SW 1271 (cell line): ENCODE data around the gene CRLF1.

Source experiments
- DNase-seq, 2 experiments: peaks; one replicate each; lab custom pipeline; 2025; lab: John Stamatoyannopoulos, UW

Gene CRLF1, protein sequence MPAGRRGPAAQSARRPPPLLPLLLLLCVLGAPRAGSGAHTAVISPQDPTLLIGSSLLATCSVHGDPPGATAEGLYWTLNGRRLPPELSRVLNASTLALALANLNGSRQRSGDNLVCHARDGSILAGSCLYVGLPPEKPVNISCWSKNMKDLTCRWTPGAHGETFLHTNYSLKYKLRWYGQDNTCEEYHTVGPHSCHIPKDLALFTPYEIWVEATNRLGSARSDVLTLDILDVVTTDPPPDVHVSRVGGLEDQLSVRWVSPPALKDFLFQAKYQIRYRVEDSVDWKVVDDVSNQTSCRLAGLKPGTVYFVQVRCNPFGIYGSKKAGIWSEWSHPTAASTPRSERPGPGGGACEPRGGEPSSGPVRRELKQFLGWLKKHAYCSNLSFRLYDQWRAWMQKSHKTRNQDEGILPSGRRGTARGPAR

DNA sequence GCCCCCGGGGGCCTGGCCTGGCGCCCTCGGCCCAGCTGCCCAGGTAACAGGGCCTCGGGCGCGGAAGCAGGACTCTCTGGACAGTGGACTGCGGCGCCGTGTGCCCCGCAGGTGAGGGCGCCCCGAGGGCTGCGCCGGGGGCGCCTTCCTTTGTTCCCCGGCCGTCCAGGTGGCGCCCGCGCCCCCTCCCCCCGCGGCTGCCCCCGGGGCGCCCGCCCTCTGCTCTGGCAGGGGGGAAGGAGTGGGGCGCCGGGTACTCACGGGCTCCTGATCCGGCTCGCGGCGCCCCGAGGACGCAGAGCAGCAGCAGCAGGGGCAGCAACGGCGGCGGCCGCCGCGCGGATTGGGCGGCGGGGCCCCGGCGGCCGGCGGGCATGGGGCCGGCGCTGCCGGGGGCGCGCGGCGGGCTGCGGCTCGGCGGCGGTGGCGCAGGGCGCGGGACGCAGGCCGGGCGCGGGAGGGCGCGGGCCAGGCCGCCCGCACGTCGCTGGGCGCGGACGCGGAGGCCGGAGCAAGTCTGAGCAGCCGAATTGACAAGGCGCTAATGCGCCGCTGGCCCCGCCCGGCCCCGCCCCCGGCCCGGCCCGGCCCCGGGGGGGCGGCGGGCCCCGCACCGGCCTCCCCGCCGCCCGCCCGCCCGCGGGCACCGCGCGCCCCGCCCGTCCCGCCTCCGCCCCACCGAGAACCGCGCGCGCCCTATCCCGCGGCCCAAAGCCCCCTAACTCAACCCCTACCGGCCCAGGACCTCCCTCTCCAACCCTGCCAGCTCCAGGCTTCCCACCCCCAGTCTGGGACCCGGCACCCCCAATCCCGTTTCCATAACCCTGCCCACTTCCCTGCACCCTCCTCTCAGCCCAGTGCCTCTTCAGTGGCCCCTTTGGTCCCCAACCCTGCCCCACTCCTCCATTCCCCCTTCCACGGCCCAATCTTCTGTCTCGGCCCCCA lies at the start of gene CRLF1:
Gene CRLF1, minus strand, starts transcription at position 519 of the 945 bp plus-strand sequence. Its CDS starts 143 bp downstream, at position 376.
- no peak for DNase-seq

DNA sequence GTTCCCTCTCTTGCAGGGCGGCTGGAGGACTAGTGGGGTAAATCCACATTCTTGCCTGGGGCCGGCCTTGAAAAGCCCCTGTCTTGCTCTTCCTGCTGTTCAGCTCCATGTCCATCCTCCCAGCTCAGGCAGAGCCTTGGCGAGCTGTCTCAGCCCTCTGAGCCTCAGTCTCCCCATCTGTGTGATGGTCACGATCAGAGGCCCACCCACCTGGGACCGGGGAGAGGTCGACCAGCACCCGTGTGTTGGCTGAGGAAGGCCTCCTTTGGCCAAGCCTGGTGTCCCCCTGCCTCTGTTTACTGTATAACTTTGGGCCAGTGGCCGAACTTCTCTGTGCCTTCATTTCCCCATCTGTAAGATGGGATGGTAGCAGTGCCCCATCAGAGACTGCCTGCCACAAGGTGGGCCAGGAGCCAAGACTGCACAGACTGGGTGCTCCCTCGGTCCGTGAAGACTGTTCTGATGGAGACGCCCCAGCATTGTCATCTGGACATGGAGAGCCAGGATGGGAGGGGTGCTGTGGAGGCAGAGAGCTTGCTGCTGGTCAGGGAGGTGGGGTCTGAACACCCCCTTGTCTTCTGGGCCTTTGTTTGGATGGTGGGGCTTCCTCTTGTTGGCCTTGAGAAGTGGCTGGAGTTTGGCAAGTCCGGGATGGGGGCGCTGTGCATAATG lies 48.7 kb upstream of the CRLF1 start:
- no peak for DNase-seq

DNA sequence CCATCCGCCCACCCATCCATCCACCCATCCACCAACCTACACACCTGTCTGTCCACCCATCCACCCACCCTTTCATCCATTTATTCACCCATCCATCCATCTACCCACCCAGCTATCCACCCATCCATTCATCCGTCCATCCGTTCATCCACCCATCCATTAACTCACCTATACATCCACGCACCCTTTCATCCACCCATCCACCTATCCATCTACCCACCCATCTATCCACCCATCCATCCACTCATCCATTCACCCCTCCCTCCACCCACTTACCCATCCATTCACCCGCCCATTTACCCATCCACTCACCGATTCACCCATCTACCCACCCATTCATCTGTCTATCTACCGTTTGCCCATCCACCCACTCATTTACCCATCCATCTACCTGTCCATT lies 47.9 kb upstream of the CRLF1 start:
- DNase-seq: no peak

DNA sequence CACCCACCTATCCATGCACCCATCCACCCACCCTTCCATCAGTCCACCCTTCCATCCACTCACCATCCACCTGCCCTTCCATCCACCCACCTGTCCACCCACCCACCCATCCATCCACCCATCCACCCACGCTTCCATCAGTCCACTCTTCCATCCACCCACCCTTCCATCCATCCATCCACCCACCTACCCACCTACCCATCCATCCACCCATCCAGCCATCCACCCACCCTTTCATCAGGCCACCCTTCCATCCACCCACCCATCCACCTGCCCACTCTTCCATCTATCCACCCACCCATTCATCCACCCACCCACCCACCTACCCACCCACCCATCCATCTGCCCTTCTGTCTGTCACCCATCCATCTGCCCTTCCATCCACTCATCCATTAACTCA lies 47.3 kb upstream of the CRLF1 start:
- no peak for DNase-seq

DNA sequence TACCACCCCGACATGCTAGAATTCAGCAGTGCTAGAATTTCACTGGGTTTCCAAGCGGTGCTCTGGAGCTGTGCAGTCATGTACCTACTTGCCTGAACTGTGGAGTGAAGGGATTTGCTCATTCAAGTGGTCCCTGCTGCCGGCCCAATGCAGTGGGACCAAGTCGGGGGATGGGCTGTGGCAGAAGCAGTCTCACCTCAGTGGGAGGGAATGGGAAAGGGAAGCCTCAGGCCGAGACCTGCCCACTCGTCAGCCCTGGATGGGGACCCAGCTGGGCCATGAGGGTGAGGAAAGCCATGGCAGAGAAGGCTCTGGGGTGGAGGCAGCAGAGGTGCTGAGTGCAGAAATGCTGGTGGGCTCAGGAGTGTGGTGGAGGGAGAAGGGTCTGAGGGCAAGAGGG lies 45.1 kb upstream of the CRLF1 start:
- DNase-seq: no peak

DNA sequence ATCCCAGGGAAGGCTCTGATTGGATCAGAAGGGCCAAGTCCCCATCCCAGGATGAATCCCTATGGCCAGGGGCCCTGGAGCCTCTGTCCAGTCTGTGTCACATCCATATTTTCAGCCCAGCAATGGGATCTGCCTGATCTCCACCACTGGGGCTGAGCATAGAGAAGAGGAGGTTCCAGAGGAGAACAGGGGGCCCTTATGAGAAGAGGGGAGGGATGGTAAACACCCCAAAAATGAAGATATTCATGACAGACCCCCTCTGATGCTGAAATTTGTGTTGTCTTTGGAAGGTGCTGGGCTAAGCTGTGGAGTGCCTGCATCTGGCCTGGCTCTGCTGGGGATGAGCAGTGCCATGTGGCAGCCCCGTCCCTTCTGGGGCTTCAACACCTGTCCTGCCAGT lies 44.7 kb upstream of the CRLF1 start:
- DNase-seq: no peak

DNA sequence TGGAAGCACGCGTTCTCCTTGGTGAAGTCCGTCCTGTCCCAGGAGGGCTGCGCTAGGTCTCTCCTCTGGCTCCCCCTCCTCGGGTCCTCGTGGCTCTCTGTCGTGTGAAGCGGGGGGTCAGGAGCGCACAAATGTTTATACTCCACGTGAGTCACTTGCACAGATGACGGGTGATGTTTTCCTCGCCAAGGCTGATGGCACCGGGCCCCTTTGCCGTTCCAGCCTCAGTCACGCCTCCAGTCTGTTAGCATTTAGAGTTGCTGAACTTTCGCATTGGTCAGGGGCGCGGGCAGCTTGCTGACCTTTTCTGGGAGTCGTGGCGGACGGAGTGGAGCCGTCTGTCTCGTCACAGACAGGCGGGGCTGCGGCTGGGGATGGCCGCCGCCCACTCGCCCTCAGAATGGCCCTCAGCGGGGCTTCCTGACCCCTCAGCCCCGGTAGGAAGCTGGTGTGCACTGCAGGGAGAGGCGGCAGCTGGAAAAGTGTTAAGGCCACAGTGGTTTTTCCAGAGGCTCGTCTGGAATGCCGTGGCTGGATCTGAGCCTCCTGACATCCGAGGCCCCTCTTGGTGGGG lies 44.0 kb upstream of the CRLF1 start:
- no peak for DNase-seq

DNA sequence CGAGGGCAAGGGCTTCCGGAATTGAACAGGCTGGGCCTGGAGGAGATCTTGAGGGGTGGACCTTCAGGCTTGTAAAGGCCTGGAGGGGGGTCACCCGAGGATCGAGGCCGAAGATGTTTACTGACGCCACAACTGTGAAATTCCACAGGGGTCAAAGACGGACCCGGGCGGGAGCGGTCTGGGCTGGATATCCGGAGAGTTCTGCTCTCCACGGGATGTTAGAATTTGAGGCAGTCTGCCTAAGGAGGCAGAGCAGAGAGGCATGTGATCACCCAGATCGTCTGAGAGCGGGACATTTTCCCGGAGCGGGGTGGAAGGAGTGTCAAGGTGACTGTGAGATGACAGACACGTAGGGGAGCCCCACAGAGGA lies 43.4 kb upstream of the CRLF1 start:
- DNase-seq: no peak

DNA sequence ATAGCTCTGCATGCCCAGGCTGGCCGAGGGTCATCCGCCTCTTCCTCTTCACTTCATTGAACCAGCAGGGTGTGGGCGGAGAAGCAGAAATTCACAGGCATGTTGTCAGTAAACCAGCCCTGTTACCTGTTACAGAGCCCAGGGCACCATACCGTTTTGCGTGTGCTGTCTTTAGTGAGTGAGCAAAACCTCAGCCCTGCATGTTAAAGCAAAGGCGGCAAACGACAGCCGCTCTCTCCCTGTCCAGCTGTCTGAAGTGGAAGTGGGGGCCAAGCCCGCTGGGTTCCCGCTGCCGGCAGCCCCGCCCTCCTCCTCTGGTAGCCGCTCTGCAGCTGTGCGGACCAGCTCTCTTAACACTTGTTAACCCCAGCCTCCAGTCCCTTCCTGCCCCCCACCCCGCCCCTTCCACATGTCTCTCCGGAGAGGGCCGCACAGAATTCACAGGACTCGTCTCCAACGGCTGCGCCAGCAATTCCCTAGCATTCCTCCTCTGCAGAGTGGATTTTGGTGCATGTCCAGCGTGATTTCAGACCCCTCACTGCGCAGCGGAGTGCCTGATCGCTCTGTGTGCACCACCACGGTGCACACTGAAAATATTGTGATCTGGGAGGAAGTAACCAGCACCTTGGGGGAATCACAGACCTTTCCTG lies 42.9 kb upstream of the CRLF1 start:
- DNase-seq: no peak

DNA sequence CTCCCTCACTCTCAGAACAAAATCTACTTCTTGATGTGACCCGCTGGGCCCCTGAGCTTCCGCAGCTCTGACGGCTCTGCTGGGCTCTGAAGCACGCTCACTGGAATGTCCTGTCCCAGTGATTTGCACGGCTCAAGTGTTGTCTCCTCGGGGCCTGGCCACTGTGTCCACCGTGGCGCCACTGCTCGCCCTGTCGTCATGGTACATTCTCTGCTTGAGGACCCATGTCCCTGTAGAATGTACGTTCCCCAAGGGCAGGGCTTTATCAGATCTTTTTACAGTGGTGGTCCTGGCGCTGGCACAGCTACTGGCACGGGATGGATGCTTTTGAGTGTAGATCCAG lies 42.3 kb upstream of the CRLF1 start:
- DNase-seq: no peak

DNA sequence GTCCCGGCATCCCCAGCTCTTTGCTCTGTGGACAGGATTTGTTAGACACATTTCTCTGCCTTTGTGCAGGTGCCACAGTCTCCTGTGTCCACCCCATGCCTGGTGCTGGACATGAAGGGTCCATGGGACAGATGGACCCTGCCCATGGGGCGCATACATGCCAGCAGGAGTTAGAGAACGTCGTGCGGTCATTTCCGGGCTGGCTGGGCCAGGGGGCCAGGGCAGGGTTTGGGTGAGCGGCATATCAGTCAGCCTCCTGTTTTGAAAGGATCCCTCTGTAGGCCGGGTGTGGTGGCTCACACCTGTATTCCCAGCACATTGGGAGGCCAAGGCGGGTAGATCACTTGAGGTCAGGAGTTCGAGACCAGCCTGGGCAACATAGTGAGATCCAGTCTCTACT lies 41.2 kb upstream of the CRLF1 start:
- DNase-seq: no peak

DNA sequence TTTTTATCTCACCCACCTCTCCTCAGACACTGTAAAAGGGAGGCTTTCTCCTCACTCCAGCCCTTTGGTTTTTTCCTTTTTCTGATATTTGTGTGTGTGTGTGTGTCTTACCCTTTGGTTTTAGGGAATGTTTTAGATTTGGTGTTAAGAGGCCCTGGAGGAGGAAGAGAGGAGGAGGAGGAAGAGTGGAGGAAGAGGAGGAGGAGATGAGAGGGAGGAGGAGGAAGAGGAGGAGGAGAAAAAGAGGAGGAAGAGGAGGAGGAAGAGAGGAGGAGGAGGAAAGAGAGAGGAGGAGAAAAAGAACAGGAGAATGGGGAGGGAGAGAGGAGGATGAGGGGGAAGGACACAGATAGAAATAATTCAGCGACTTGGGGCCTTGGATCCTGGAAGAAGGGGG lies 40.8 kb upstream of the CRLF1 start:
- no peak for DNase-seq

DNA sequence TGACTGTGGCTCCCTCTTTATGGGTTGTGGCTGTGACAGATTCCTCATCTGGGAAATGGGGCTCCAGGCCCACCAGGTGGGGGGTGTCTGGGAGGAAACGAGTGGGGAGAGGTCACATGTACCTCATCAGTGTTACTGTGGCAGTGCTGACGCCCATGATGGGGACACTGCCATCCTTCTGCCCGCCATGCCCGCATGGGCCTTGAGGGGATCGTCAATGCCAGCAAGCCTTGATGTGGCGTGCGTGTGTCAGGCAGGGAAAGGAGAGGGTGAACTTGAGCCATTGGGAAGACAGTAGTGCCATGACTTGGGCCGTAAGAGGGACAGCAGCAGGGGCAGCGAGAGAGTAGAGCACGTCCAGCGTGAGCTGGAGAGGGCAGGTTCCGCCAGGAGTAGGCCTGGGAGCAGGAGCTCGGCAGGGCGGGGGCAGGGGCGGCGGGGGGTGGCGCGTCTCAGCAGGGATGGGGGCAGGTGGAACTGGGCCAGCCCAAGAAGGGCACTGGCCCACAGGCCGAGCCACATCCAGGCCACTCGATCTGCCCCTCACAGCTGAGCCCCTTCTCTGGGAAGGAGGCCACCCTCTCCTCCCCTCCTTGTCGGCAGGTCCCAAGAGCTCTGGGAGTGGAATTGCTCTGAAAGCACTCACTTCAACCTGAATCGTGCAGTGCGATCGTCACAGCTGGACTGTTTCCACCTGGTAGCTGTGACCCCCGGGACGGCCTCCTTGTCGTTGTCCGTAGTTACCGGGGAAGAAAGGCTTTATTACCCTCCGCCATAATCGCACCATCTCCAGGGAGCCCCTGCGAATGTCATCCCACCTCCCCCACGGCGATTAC lies 40.2 kb upstream of the CRLF1 start:
- no peak for DNase-seq

DNA sequence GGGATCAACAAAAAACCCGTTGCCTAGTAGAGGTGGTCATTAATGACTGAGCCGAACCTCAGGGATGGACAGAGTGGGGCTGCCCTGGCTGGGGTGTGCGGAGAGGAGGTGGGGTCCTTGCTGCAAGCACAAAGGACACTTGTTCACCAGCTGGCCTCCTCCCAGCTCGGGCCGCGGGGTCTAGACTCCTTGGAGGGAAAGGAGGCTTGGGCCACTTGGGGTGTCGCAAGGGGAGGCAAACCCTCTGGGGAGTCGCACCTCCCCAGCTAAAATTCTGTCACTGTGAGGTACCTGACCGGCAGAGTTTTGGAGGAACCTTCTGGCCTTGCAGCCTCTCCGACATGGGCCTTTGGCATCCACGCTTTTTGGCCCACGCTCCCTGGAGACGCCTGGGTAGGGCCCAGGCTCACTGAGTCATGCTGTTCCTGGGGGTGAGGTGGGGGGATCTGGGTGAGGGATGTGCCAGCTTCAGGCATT lies 38.5 kb upstream of the CRLF1 start:
- DNase-seq: no peak

DNA sequence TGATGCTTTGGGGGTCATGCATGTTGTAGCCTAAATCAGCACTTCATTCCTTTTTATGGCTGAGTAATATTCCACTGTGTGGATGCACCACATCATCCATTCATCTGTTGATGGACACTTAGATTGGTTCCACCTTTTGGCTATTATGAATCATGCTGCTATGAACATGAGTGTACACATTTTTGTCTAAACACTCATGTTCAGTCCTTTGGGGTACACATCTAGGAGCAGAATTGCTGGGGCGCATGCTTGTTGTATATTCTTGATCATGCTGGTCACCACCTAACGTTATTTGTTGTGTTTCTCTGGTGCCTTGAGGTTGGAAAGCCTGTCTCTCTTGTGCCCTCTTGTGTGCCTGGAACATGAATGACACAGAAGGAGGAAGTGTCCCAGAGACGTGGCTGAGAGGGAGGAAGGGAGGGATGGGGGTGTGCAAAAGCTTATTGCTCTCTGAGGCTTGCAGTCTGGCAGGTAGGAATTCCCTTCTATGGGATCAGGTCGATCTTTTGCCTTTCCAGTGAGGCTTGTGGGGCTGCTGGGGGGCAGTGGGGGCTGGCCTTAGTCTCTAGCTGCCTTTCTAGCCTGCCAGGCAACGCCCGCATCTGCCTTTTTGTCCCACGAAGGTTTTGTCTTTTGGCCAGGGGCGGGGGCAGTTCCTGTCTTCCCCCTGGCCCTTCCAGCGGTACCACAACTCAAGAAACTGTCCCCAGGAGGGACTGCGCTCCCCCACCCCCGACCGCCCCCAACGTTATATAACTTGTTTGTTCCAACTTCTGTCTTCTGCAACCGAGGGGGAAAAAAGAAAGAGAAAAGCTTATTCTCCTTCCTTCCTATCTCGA lies 37.8 kb upstream of the CRLF1 start:
- no peak for DNase-seq

DNA sequence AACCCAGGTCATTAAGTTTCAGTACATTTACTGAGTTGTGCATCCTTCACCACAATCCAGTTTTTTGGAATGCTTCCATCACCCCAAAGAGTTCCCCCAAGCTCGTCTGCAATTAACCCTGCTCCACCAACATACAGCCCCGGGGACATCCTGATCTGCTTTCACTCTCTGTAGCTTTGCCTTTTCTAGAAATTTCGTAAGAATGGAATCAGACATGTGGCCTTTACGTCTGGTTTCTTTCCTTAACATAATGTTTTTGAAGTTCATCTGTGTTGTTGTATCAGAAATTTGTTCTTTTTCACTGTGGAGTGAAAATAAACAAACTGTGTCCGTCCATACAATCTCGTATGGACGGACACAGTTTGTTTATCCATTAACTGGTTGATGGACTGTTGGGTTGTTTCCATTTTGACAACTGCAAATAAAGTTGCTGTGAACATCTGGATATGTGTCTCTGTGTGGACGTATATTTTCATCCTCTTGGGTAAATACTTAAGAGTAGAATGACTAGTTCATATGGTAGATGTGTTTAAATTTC lies 33.2 kb upstream of the CRLF1 start:
- no peak for DNase-seq

DNA sequence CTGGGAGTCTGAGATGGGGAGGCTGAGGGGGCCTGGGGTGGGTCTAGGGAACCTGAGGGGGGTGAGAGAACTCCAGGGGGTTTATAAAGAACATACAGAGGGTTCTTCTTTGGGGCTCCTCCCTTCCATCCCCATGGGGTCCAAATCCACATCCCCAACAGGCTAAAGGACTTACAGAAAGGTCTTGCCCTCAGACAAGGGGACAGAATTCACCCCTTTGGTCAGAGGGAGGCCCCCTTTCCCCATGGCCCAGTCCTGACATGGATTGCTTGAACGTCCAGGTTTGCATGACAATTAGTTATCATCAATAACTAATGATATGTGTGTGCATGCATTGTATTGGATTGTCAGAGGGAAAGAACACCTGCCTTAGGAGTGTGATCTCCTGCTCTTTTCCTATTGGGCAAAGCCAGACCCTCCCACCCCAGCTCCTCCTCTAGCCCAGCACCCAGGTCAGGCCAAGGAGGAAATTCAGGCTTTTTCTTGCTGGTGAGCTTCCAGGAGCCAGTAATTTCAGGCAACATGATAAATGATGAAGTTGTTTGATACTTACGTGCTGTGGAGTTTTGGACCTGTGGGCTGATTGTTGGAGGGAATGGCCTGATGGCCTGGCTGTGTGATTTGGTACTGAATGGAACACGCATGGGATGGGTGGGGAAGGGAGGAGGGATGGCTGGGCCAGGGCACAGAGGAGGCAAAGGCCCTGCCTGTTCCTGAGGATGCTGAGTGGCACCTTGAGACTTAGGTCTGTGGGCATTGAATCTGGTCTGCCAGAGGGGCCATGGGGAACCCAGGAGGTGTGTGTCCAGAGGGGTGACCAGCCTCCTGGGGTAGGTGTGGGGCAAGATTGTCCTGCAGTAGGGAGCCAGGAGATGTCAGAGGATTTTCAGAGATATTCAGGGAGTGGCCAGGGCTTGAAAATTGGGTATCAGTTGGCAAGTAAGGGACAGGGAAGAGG lies 31.4 kb upstream of the CRLF1 start:
- DNase-seq: no peak

DNA sequence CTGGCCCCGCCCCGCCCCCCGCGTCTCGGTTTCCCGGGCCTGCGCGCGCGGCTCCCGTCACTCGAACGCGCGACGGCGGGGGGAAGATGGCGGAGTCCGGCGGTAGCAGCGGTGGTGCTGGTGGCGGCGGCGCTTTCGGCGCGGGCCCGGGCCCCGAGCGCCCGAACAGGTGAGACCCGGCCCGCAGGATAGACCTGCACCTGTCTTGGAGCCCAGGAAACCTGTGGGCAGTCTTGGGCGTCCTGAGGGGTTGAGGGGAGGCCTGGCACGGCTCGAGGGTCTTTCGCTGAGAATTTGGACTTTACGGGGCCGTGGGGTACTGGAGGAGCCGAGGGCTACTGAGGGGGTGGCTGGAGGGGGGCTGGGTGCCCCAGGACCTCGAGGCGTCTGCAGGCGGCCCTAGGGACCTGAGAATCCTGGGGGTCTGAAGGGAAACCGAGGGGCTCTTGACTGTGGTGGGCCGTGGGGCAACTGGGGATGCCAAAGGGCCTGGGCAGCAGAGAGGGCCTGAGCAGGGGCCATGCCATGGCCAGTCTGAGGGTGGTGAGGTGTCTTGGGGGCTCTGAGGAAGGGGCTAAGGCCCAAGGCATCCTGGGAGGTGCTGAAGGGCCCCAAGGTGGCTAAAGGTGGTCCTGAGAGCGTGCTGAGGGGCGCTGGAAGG lies 30.5 kb upstream of the CRLF1 start, which contains the start of gene KLHL26:
Gene KLHL26, plus strand, starts transcription at position 60 of the 661 bp plus-strand sequence. Its CDS starts 27 bp downstream, at position 87.
- no peak for DNase-seq
